ENCODE data around the gene HNRNPF.

DNA sequence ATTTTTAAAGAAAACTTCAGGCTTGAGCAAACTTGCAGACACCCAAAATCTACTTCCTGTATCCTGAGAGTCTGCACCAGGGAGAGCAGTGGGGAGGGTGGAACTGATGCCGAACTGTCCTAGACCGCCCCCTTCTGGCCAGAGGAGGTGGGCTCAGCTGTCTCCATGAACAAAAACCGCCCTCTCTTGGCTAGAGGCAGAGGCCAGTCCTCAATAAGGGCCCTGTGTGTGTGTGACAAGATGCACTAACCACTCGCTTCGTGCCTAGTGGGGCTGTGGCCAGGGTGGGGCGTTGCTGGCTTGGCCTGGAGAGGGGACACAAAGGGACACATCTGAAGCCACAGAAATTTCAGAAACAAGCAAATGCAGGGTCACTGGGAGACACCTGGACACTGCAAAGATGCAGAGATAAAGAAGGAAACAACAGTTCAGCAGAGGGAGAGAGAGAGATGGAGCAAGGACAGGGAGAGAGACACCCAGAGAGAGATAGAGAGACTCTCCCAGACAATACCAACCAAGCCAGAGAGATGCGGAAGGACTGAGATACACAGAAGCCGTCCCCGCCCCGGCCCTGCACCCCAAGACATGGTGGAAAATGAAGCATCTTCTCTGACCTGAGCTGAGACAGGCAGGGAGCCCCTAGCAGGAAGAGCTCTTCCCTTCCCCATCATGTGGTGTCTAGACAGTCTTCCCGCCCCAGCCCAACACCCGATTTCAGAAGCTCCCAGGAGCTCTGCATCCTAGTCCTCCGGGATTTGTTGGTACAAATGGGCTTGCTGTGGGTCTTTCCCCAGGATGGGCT lies 60.3 kb downstream of the HNRNPF start:
- TF ChIP-seq, protein P1, sequence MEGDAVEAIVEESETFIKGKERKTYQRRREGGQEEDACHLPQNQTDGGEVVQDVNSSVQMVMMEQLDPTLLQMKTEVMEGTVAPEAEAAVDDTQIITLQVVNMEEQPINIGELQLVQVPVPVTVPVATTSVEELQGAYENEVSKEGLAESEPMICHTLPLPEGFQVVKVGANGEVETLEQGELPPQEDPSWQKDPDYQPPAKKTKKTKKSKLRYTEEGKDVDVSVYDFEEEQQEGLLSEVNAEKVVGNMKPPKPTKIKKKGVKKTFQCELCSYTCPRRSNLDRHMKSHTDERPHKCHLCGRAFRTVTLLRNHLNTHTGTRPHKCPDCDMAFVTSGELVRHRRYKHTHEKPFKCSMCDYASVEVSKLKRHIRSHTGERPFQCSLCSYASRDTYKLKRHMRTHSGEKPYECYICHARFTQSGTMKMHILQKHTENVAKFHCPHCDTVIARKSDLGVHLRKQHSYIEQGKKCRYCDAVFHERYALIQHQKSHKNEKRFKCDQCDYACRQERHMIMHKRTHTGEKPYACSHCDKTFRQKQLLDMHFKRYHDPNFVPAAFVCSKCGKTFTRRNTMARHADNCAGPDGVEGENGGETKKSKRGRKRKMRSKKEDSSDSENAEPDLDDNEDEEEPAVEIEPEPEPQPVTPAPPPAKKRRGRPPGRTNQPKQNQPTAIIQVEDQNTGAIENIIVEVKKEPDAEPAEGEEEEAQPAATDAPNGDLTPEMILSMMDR (IDR thresholded peaks at IDR 0.05; ENCODE audit: low read length): peak; percentile 96
- no peak for TF ChIP-seq EZH2phosphoT487 (IDR thresholded peaks at IDR 0.05; ENCODE audit: low read length)
- no peak for TF ChIP-seq EZH2 (optimal IDR thresholded peaks at IDR 0.05; ENCODE audit: low read depth, low read length)
